GM23338 (cell line): ENCODE results near the gene SLC37A3. TPM values are rescaled to one million over a fixed set of nuclear protein-coding genes. Genes with fewer than 3 reads are reported as not detected.

Experiments used
- ATAC-seq: fragments of 200-7000 bp; cut with Tn5 transposase; 3 replicates; pipeline ENCODE4 v1.9.1; 2020
- DNase-seq: peaks from one replicate; pipeline ENCODE4 v3.0.0-alpha.2; 2015; ENCODE audit warnings: low spot score
- H2AFZ ChIP-seq: fragments of 200-600 bp; sonication (generic); 2 replicates; pipeline ENCODE4 v1.8.0; 2016; ENCODE audit warnings: antibody characterized with exemption, mild to moderate bottlenecking, moderate library complexity
- H3F3A ChIP-seq: fragments of 200-600 bp; sonication (generic); replicated peaks from 2 replicates; pipeline ENCODE4 v1.8.0; 2017; ENCODE audit warnings: antibody characterized with exemption, mixed run types, low read depth
- H3K27ac ChIP-seq: fragments of 200-600 bp; sonication (generic); 2 replicates; pipeline ENCODE4 v1.6.1; 2016; ENCODE audit warnings: low read depth
- H3K27me3 ChIP-seq: fragments of 200-600 bp; sonication (generic); 2 replicates; pipeline ENCODE4 v1.8.0; 2016; ENCODE audit warnings: mild to moderate bottlenecking, mixed run types, moderate library complexity; ENCODE audit not compliant: insufficient read depth
- H3K36me3 ChIP-seq: fragments of 200-600 bp; sonication (generic); 2 replicates; pipeline ENCODE4 v1.8.0; 2016; ENCODE audit warnings: mild to moderate bottlenecking; ENCODE audit not compliant: insufficient read depth
- H3K4me1 ChIP-seq: fragments of 200-600 bp; sonication (generic); 2 replicates; pipeline ENCODE4 v1.8.0; 2016; ENCODE audit warnings: mild to moderate bottlenecking, moderate library complexity; ENCODE audit not compliant: insufficient read depth
- H3K4me2 ChIP-seq: fragments of 200-600 bp; sonication (generic); 2 replicates; pipeline ENCODE4 v1.7.1; 2017; ENCODE audit warnings: mixed run types
- H3K4me3 ChIP-seq: fragments of 200-600 bp; sonication (generic); 2 replicates; pipeline ENCODE4 v1.6.1; 2016; ENCODE audit warnings: mixed run types
- H3K79me2 ChIP-seq: fragments of 200-600 bp; sonication (generic); replicated peaks from 2 replicates; pipeline ENCODE4 v1.8.0; 2017; ENCODE audit warnings: mild to moderate bottlenecking; ENCODE audit not compliant: insufficient read depth
- H3K9me2 ChIP-seq: fragments of 200-600 bp; sonication (generic); 2 replicates; pipeline ENCODE4 v1.8.0; 2017; ENCODE audit not compliant: insufficient read depth
- H4K20me1 ChIP-seq: fragments of 200-600 bp; sonication (generic); replicated peaks from 2 replicates; pipeline ENCODE4 v1.8.0; 2017; ENCODE audit warnings: mild to moderate bottlenecking; ENCODE audit not compliant: insufficient read depth
- H3K27ac Mint-ChIP-seq: 2 replicates; pipeline ENCODE4 v1.8.0; 2020; ENCODE audit warnings: inconsistent platforms, mild to moderate bottlenecking, moderate library complexity, mixed read lengths
- H3K27me3 Mint-ChIP-seq: 3 replicates; pipeline ENCODE4 v1.8.0; 2022; ENCODE audit warnings: low read depth, mild to moderate bottlenecking, moderate library complexity, mixed read lengths, inconsistent platforms; ENCODE audit not compliant: insufficient read depth, poor library complexity
- H3K36me3 Mint-ChIP-seq: 3 replicates; pipeline ENCODE4 v1.8.0; 2021; ENCODE audit warnings: low read depth, mild to moderate bottlenecking, inconsistent platforms, moderate library complexity, mixed read lengths
- H3K4me1 Mint-ChIP-seq: 3 replicates; pipeline ENCODE4 v1.8.0; 2020; ENCODE audit warnings: mild to moderate bottlenecking, inconsistent platforms, mixed read lengths
- H3K4me3 Mint-ChIP-seq: 3 replicates; pipeline ENCODE4 v1.8.0; 2021; ENCODE audit warnings: moderate library complexity, mild to moderate bottlenecking, inconsistent platforms, mixed read lengths
- H3K9me3 Mint-ChIP-seq: 3 replicates; pipeline ENCODE4 v1.8.0; 2020; ENCODE audit warnings: moderate library complexity, mild to moderate bottlenecking, inconsistent platforms, mixed read lengths
- CREB1 ChIP-seq: fragments of 250-450 bp; sonication (Bioruptor Pico); IDR thresholded peaks from 2 replicates; pipeline ENCODE4 v1.5.0; 2020; ENCODE audit warnings: low read depth, mild to moderate bottlenecking, moderate library complexity
- CTCF ChIP-seq, 2 experiments: fragments of 200-600 bp in 1 of 2; sonication (generic) in 1 of 2; conservative IDR thresholded peaks; 2 replicates each; pipeline versions ENCODE4 v1.5.1 to v1.6.1; 2016 to 2017; ENCODE audit warnings: antibody characterized with exemption in 2 of 2, low read depth in 2 of 2, mild to moderate bottlenecking in 2 of 2, moderate library complexity in 1 of 2
- ETS1 ChIP-seq: IDR thresholded peaks from 2 replicates; pipeline ENCODE4 v1.6.1; 2016; ENCODE audit warnings: antibody characterized with exemption
- EZH2 ChIP-seq: fragments of 200-600 bp; sonication (generic); IDR thresholded peaks from one replicate; pipeline ENCODE4 v1.8.0; 2017; ENCODE audit warnings: antibody characterized with exemption, mild to moderate bottlenecking, low read depth; ENCODE audit not compliant: unreplicated experiment
- EZH2phosphoT487 ChIP-seq: fragments of 200-600 bp; sonication (generic); IDR thresholded peaks from one replicate; pipeline ENCODE4 v1.8.1; 2018; ENCODE audit warnings: antibody characterized with exemption; ENCODE audit not compliant: unreplicated experiment
- JUNB ChIP-seq: IDR thresholded peaks from one replicate; pipeline ENCODE4 v1.6.1; 2016; ENCODE audit warnings: antibody characterized with exemption; ENCODE audit not compliant: unreplicated experiment
- POLR2AphosphoS5 ChIP-seq: IDR thresholded peaks from 2 replicates; pipeline ENCODE4 v1.6.1; 2016; ENCODE audit warnings: antibody characterized with exemption, low read depth
- REST ChIP-seq: IDR thresholded peaks from one replicate; pipeline ENCODE4 v1.6.1; 2018; ENCODE audit warnings: antibody characterized with exemption; ENCODE audit not compliant: unreplicated experiment
- STAT1 ChIP-seq: IDR thresholded peaks from one replicate; pipeline ENCODE4 v1.6.1; 2016; ENCODE audit warnings: antibody characterized with exemption; ENCODE audit not compliant: unreplicated experiment
- ZNF114 ChIP-seq: fragments of 250-450 bp; sonication (Bioruptor Pico); IDR thresholded peaks from 2 replicates; pipeline ENCODE4 v1.5.0; 2020; ENCODE audit warnings: mild to moderate bottlenecking, moderate library complexity
- polyA plus RNA-seq: library from polyadenylated mRNA; unstranded; fragments of >200 nt; fragmentation: Nextera tagmentation; extraction: Ambion mirVana; gene quantifications from 2 replicates; pipeline ENCODE4 v1.2.1, GENCODE V29; 2016
- total RNA-seq: library from RNA; depleted of rRNA; stranded (reverse); fragments of >200 nt; shearing (Covaris generic); gene quantifications from 2 replicates; pipeline ENCODE4 v1.2.3, GENCODE V29; 2014

SLC37A3 gene
- total and polyA plus RNA-seq, 2 experiments from 2014 or later = 35.6 to 86.2 TPM

GRCh38 chr7:140384894-140385545 is 13.3 kb downstream of the SLC37A3 start (continued):
- TF ChIP-seq REST (no peak), EZH2 (no peak), POLR2AphosphoS5 (no peak), STAT1 (no peak), ETS1 (no peak), ZNF114 (CRISPR knock-in tag) (no peak)

- Histone ChIP-seq H3F3A (no peaks in the 10 kb centered on the region; the same call in 1 of the 2 replicates), H3K9me2 (no peaks in the 10 kb centered on the region), H3K27ac (no peak overlapping the region), H3K4me1 (peaks cover 3% of the 10 kb centered on the region; the same call in 1 of the 2 replicates), H3K36me3 (peaks cover 14% of the 10 kb centered on the region), H2AFZ (no peak overlapping the region), H3K4me2 (no peak overlapping the region), H3K79me2 (peaks cover 53% of the 10 kb centered on the region), H4K20me1 (peaks cover 19% of the 10 kb centered on the region), H3K27me3 (no peaks in the 10 kb centered on the region), H3K4me3 (no peak overlapping the region)
- Mint-ChIP-seq H3K36me3 (peaks cover 32% of the 10 kb centered on the region), H3K27ac (no peak overlapping the region; the same call in 1 of the 2 replicates), H3K4me3 (no peak overlapping the region), H3K4me1 (peaks cover 4% of the 10 kb centered on the region; the same call in 2 of the 3 replicates), H3K27me3 (peaks cover 5% of the 10 kb centered on the region), H3K9me3 (no peaks in the 10 kb centered on the region)
- DNase-seq (no peak), ATAC-seq (no peak)
- TF ChIP-seq ZNF114 (CRISPR knock-in tag) (no peak), CTCF (conservative IDR thresholded peaks at IDR 0.05; ENCODE audit: low read depth in 2 of 2) (no peak), ETS1 (no peak), STAT1 (no peak), JUNB (no peak), CREB1 (no peak), EZH2 (no peak), EZH2phosphoT487 (no peak)
Measured at GRCh38 chr7:140383954-140384713, 14.2 kb downstream of the SLC37A3 start.
